Subcutaneous adipose tissue (tissue), 4 donors: Measurements from ENCODE around the gene FOXQ1. TPM values are rescaled to one million over a fixed set of nuclear protein-coding genes. Genes with fewer than 3 reads are reported as not detected.

Experiments used
- CTCF ChIP-seq: fragments of 450-650 bp; IDR thresholded peaks from one replicate; pipeline ENCODE4 v1.5.1; 2016; ENCODE audit warnings: low read depth, mild to moderate bottlenecking, control low read depth, antibody characterized with exemption, moderate library complexity
- total RNA-seq, 4 donors: library from RNA; depleted of rRNA; stranded (reverse); fragments of >200 nt; gene quantifications; one replicate each; pipeline ENCODE4 v1.1.0, GENCODE V29; 2016

The FOXQ1 gene
- total RNA-seq, 4 donors from 2014 or later = 0.44 TPM; not detected in 3

GRCh38 chr6:1348675-1349074, 36.8 kb downstream of the FOXQ1 start:
- TF ChIP-seq CTCF = no peak

GRCh38 chr6:1349655-1350054, 37.8 kb downstream of the FOXQ1 start:
- no peak for TF ChIP-seq CTCF

GRCh38 chr6:1351381-1352008, 39.6 kb downstream of the FOXQ1 start:
- TF ChIP-seq CTCF = no peak

GRCh38 chr6:1362643-1363042, 50.7 kb downstream of the FOXQ1 start:
- no peak for TF ChIP-seq CTCF

- no peak for TF ChIP-seq CTCF
These were observed 51.4 kb downstream of the FOXQ1 start for GRCh38 chr6:1363298-1363697.

- TF ChIP-seq CTCF = no peak
These were observed 52.1 kb downstream of the FOXQ1 start for GRCh38 chr6:1363729-1364572.

Other genes starting within 250 kb of the FOXQ1 start
- under 1 TPM in 3 of 4 donors, not detected in 1; 0.51 to 0.88 (median 0.75) TPM for gene FOXF2, start 77.5 kb downstream of the FOXQ1 start, total RNA-seq